Thyroid gland (tissue), 4 donors: ENCODE measurements around the gene RGP1.

Experiments used
- CTCF ChIP-seq, 6 experiments: fragments of 200-600 bp in 3 of 6; fragments of 450-650 bp in 3 of 6; sonication (generic) in 3 of 6; IDR thresholded peaks; one replicate each; pipeline ENCODE4 v1.5.1; 2016 to 2019; ENCODE audit warnings: antibody characterized with exemption in 6 of 6, mild to moderate bottlenecking in 2 of 6, inconsistent platforms in 1 of 6, moderate library complexity in 1 of 6
- POLR2A ChIP-seq, 2 donors: fragments of 450-650 bp; IDR thresholded peaks; one replicate each; pipeline ENCODE4 v1.6.1; 2017; ENCODE audit warnings: antibody characterized with exemption in 2 of 2, mild to moderate bottlenecking in 2 of 2, moderate library complexity in 1 of 2

GRCh38 chr9:35755071-35755470 lies 6.0 kb downstream of the RGP1 start:
- TF ChIP-seq POLR2A (IDR thresholded peaks at IDR 0.05) (no peak), CTCF (IDR thresholded peaks at IDR 0.05) (no peak)
